ENCODE data around the gene ARAF.
A peak's percentile ranks its signal among the peaks of the same experiment; 100 is the strongest.

- TF ChIP-seq CTCF (conservative IDR thresholded peaks at IDR 0.05), result peak; percentile 38
- no peak for TF ChIP-seq EZH2 (IDR thresholded peaks at IDR 0.05; ENCODE audit: low read depth)
Measured at GRCh38 chrX:47568656-47569295, 7.8 kb downstream of the ARAF start.
